Karpas-422 (cell line): Measurements from ENCODE around the gene PYGL. TPM values are rescaled to one million over a fixed set of nuclear protein-coding genes. Genes with fewer than 3 reads are reported as not detected.
"Not testable (repeated sequence)": the region's sequence is repeated elsewhere in the genome, so short reads cannot be mapped to it uniquely, and the experiment has no call there.

Source experiments
- DNase-seq: peaks from one replicate; pipeline ENCODE4 v3.0.0-alpha.2; 2015
- H2AFZ ChIP-seq: fragments of 200-600 bp; sonication (generic); 2 replicates; pipeline ENCODE4 v1.6.1; 2014; ENCODE audit warnings: antibody characterized with exemption, low read length, mixed read lengths
- H3K27ac ChIP-seq: fragments of 200-600 bp; sonication (generic); 2 replicates; pipeline ENCODE4 v1.5.1; 2014; ENCODE audit warnings: mild to moderate bottlenecking, low read length, moderate library complexity
- H3K27me3 ChIP-seq: fragments of 200-600 bp; sonication (generic); 2 replicates; pipeline ENCODE4 v1.6.1; 2014; ENCODE audit warnings: low read length, mixed read lengths
- H3K36me3 ChIP-seq: fragments of 200-600 bp; sonication (generic); 2 replicates; pipeline ENCODE4 v1.6.1; 2014; ENCODE audit warnings: low read length, mixed read lengths; ENCODE audit not compliant: insufficient read depth
- H3K4me1 ChIP-seq: fragments of 200-600 bp; sonication (generic); 2 replicates; pipeline ENCODE4 v1.6.1; 2014; ENCODE audit warnings: mild to moderate bottlenecking, low read length, mixed read lengths
- H3K4me2 ChIP-seq: fragments of 200-600 bp; sonication (generic); 2 replicates; pipeline ENCODE4 v1.6.1; 2014; ENCODE audit warnings: low read length, low read depth, mild to moderate bottlenecking; ENCODE audit not compliant: poor library complexity, severe bottlenecking
- H3K4me3 ChIP-seq: fragments of 200-600 bp; sonication (generic); 2 replicates; pipeline ENCODE4 v1.5.1; 2014; ENCODE audit warnings: mild to moderate bottlenecking, antibody characterized with exemption, low read length, mixed read lengths
- H3K79me2 ChIP-seq: fragments of 200-600 bp; sonication (generic); 2 replicates; pipeline ENCODE4 v1.6.1; 2014; ENCODE audit warnings: mild to moderate bottlenecking, low read length, mixed read lengths
- H3K9ac ChIP-seq: fragments of 200-600 bp; sonication (generic); 2 replicates; pipeline ENCODE4 v1.6.0; 2014; ENCODE audit warnings: low read length
- H3K9me2 ChIP-seq: fragments of 200-600 bp; sonication (generic), shearing (Covaris generic); replicated peaks from 2 replicates; pipeline ENCODE4 v1.6.0; 2014; ENCODE audit warnings: mild to moderate bottlenecking, low read length, moderate library complexity; ENCODE audit not compliant: insufficient read depth
- H3K9me3 ChIP-seq: fragments of 300-700, 200-600 bp; sonication (generic); 2 replicates; pipeline ENCODE4 v1.6.1; 2014; ENCODE audit warnings: low read length, mixed read lengths
- H4K20me1 ChIP-seq: fragments of 200-600 bp; sonication (generic); 2 replicates; pipeline ENCODE4 v1.6.1; 2014; ENCODE audit warnings: mild to moderate bottlenecking, antibody characterized with exemption, low read length, low read depth; ENCODE audit not compliant: insufficient read depth
- total RNA-seq: library from RNA; depleted of rRNA; stranded (reverse); fragments of >200 nt; shearing (Covaris generic); gene quantifications from 2 replicates; pipeline ENCODE4 v1.2.3, GENCODE V29; 2014; ENCODE audit warnings: low replicate concordance

PYGL gene
- total RNA-seq, 1 experiment from 2014 or later: not detected

GRCh38 chr14:50926851-50927386 is 17.4 kb downstream of the PYGL start:
- H2AFZ ChIP-seq: no peak overlapping the region

GRCh38 chr14:50924843-50925242 is 19.4 kb downstream of the PYGL start:
- Histone ChIP-seq H3K27ac (no peak overlapping the region), H3K4me1 (no peaks in the 10 kb centered on the region), H3K27me3 (no peaks in the 10 kb centered on the region), H3K9me2 (no peaks in the 10 kb centered on the region), H3K9me3 (no peaks in the 10 kb centered on the region), H3K79me2 (no peaks in the 10 kb centered on the region), H3K4me3 (no peak overlapping the region), H3K36me3 (no peaks in the 10 kb centered on the region), H4K20me1 (no peaks in the 10 kb centered on the region), H3K9ac (no peak overlapping the region), H2AFZ (no peak overlapping the region), H3K4me2 (no peak overlapping the region)
- no peak for DNase-seq

More at GRCh38 chr14:50926851-50927386, 17.4 kb downstream of the PYGL start:
- H3K4me3 ChIP-seq: no peak overlapping the region
- H3K27ac ChIP-seq: no peak overlapping the region
- no peak for DNase-seq
- no peaks in the 10 kb centered on the region for H3K4me1 ChIP-seq
- no peaks in the 10 kb centered on the region for H3K36me3 ChIP-seq
- no peaks in the 10 kb centered on the region for H4K20me1 ChIP-seq
- no peaks in the 10 kb centered on the region for H3K27me3 ChIP-seq
- no peaks in the 10 kb centered on the region for H3K9me3 ChIP-seq
- no peaks in the 10 kb centered on the region for H3K9me2 ChIP-seq
- no peak overlapping the region for H3K4me2 ChIP-seq
- H3K79me2 ChIP-seq: no peaks in the 10 kb centered on the region
- no peak overlapping the region for H3K9ac ChIP-seq

- no peaks in the 10 kb centered on the region for H3K36me3 ChIP-seq
- H4K20me1 ChIP-seq: no peaks in the 10 kb centered on the region
- H3K4me2 ChIP-seq: no peak overlapping the region
- no peaks in the 10 kb centered on the region for H3K4me1 ChIP-seq
- no peak overlapping the region for H3K27ac ChIP-seq
- H3K9me2 ChIP-seq: no peaks in the 10 kb centered on the region
- H2AFZ ChIP-seq: no peak overlapping the region
- H3K9me3 ChIP-seq: no peaks in the 10 kb centered on the region
- no peak overlapping the region for H3K9ac ChIP-seq
- no peaks in the 10 kb centered on the region for H3K79me2 ChIP-seq
- no peak overlapping the region for H3K4me3 ChIP-seq
- no peak for DNase-seq
- H3K27me3 ChIP-seq: no peaks in the 10 kb centered on the region
These were observed 20.0 kb downstream of the PYGL start for GRCh38 chr14:50924236-50924635.

DNA sequence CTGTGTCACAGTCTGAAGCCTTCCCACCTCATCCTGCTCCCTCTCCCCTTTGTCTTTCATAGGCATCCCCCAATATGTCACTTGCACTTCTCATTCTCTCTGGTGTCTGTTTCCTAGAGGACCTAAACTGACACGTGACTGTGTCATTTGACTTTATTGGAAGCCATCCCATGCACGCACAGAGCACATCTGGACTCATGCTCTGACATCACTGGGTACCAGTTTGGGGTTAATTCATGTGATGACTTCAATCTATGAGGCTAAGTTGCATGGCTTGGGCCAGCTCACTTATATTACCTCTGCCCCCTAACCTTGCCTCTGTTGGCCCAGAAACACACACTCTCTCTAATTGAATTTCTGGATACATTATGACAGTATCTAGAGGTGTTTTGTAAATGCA is 21.5 kb downstream of the PYGL start:
- no peaks in the 10 kb centered on the region for H4K20me1 ChIP-seq
- H3K9ac ChIP-seq: no peak overlapping the region
- no peak overlapping the region for H2AFZ ChIP-seq
- no peaks in the 10 kb centered on the region for H3K4me1 ChIP-seq
- no peaks in the 10 kb centered on the region for H3K9me2 ChIP-seq
- no peaks in the 10 kb centered on the region for H3K9me3 ChIP-seq
- no peaks in the 10 kb centered on the region for H3K36me3 ChIP-seq
- no peaks in the 10 kb centered on the region for H3K79me2 ChIP-seq
- DNase-seq: no peak
- no peak overlapping the region for H3K4me3 ChIP-seq
- H3K27ac ChIP-seq: no peak overlapping the region
- H3K27me3 ChIP-seq: no peaks in the 10 kb centered on the region
- H3K4me2 ChIP-seq: no peak overlapping the region

DNA sequence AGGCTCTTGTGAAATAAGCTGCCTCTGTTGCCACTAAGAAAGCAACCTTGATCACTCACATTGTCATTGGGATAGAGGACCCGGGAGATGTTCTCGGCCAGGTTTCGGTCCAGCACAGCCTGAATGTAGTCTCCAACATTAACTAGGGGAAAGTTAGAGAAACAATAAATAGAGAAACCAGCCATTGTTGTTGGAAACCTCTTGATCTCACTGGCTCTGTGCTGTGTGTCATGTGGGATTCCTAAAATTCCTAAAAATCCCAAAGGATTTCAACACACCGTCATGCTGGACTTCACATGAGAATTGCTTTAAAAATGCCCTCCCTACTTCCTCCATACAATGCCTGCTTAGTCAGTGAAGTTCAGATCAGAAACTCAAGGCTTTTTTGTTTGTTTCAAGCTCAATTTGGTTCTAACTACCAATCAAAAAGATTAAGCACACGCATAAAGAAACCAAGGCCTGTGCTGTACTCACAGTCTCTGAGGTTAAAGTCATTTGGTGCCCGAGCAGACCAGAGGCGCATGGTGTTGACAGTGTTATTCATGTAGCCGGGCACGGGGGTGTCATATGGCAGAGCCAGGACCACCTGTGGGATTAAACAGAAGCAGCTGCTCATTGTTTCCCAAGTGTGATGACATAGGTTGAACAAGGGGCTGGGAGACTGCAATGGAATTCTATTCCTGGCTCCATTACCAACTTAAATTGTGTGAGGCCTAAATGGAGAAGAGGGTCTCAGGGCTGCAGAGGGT is 23.6 kb downstream of the PYGL start:
- DNase-seq: no peak
- Histone ChIP-seq H3K9me3 (no peaks in the 10 kb centered on the region), H3K27me3 (no peaks in the 10 kb centered on the region), H3K27ac (no peak overlapping the region), H2AFZ (no peak overlapping the region), H3K9ac (no peak overlapping the region), H3K4me3 (no peak overlapping the region), H4K20me1 (no peaks in the 10 kb centered on the region), H3K4me1 (no peaks in the 10 kb centered on the region), H3K36me3 (no peaks in the 10 kb centered on the region), H3K4me2 (no peak overlapping the region), H3K79me2 (no peaks in the 10 kb centered on the region), H3K9me2 (no peaks in the 10 kb centered on the region)

GRCh38 chr14:50919524-50919923 is 24.8 kb downstream of the PYGL start:
- H3K4me2 ChIP-seq, H3K27me3 ChIP-seq, H3K4me3 ChIP-seq, H3K79me2 ChIP-seq, DNase-seq, H2AFZ ChIP-seq, H3K9ac ChIP-seq, H3K27ac ChIP-seq, H3K4me1 ChIP-seq, H3K36me3 ChIP-seq, H3K9me3 ChIP-seq, H4K20me1 ChIP-seq, H3K9me2 ChIP-seq: not testable (repeated sequence)

- H3K27ac ChIP-seq: no peak overlapping the region
- H3K9me3 ChIP-seq: no peaks in the 10 kb centered on the region
- no peaks in the 10 kb centered on the region for H4K20me1 ChIP-seq
- H3K4me3 ChIP-seq: no peak overlapping the region
- H3K4me1 ChIP-seq: no peaks in the 10 kb centered on the region
- no peak overlapping the region for H2AFZ ChIP-seq
- no peaks in the 10 kb centered on the region for H3K36me3 ChIP-seq
- no peak overlapping the region for H3K9ac ChIP-seq
- no peaks in the 10 kb centered on the region for H3K27me3 ChIP-seq
- H3K9me2 ChIP-seq: no peaks in the 10 kb centered on the region
- H3K4me2 ChIP-seq: no peak overlapping the region
- no peaks in the 10 kb centered on the region for H3K79me2 ChIP-seq
- no peak for DNase-seq
These were observed 26.8 kb downstream of the PYGL start for GRCh38 chr14:50917449-50917848.

- Histone ChIP-seq H2AFZ (no peak overlapping the region), H3K27ac (no peak overlapping the region), H3K4me2 (no peak overlapping the region), H3K79me2 (no peaks in the 10 kb centered on the region), H3K4me3 (no peak overlapping the region), H4K20me1 (no peaks in the 10 kb centered on the region), H3K27me3 (no peaks in the 10 kb centered on the region), H3K9me3 (no peaks in the 10 kb centered on the region), H3K36me3 (no peaks in the 10 kb centered on the region), H3K9ac (no peak overlapping the region), H3K4me1 (peaks cover 4% of the 10 kb centered on the region), H3K9me2 (no peaks in the 10 kb centered on the region)
- DNase-seq: no peak
These were observed 33.5 kb downstream of the PYGL start for GRCh38 chr14:50910495-50911420.
